Mesendoderm (in vitro differentiated cells): ENCODE measurements around the gene SYMPK. TPM values are rescaled to one million over a fixed set of nuclear protein-coding genes. Genes with fewer than 3 reads are reported as not detected.

Experiments
- DNase-seq: peaks from one replicate; pipeline ENCODE4 v3.0.0; 2013
- H2AK5ac ChIP-seq: 2 replicates; pipeline ENCODE4 v1.6.1; 2013; ENCODE audit warnings: low read length, inconsistent platforms
- H2BK120ac ChIP-seq: 2 replicates; pipeline ENCODE4 v1.6.1; 2013; ENCODE audit warnings: low read depth, mild to moderate bottlenecking, low read length, moderate library complexity, mixed read lengths
- H2BK15ac ChIP-seq: replicated peaks from 2 replicates; pipeline ENCODE4 v1.6.1; 2013; ENCODE audit warnings: low read depth, mild to moderate bottlenecking, moderate library complexity
- H2BK5ac ChIP-seq: 2 replicates; pipeline ENCODE4 v1.6.1; 2013; ENCODE audit warnings: low read length, inconsistent platforms
- H3K18ac ChIP-seq: 2 replicates; pipeline ENCODE4 v1.6.1; 2013; ENCODE audit warnings: mild to moderate bottlenecking, low read length, mixed read lengths
- H3K23ac ChIP-seq: one replicate; pipeline ENCODE4 v1.6.1; 2013; ENCODE audit warnings: low read length
- H3K27ac ChIP-seq: 2 replicates; pipeline ENCODE4 v1.5.1; 2013; ENCODE audit warnings: low read depth, mild to moderate bottlenecking, inconsistent platforms, low read length, moderate library complexity
- H3K27me3 ChIP-seq: 2 replicates; pipeline ENCODE4 v1.6.1; 2013; ENCODE audit warnings: low read length, control low read depth, mild to moderate bottlenecking, inconsistent platforms; ENCODE audit not compliant: insufficient read depth, poor library complexity
- H3K36me3 ChIP-seq: 2 replicates; pipeline ENCODE4 v1.6.1; 2013; ENCODE audit warnings: low read length, inconsistent platforms; ENCODE audit not compliant: control insufficient read depth, insufficient read depth
- H3K4ac ChIP-seq: one replicate; pipeline ENCODE4 v1.6.1; 2013; ENCODE audit warnings: low read depth, mild to moderate bottlenecking, low read length, moderate library complexity
- H3K4me1 ChIP-seq: 2 replicates; pipeline ENCODE4 v1.6.1; 2013; ENCODE audit warnings: low read depth, low read length, inconsistent platforms; ENCODE audit not compliant: control insufficient read depth
- H3K4me2 ChIP-seq: 2 replicates; pipeline ENCODE4 v1.6.1; 2013; ENCODE audit warnings: low read length
- H3K4me3 ChIP-seq: 2 replicates; pipeline ENCODE4 v1.5.1; 2013; ENCODE audit warnings: mild to moderate bottlenecking, low read length
- H3K56ac ChIP-seq: one replicate; pipeline ENCODE4 v1.6.1; 2013; ENCODE audit warnings: low read length
- H3K79me1 ChIP-seq: 2 replicates; pipeline ENCODE4 v1.6.1; 2013; ENCODE audit warnings: low read length, inconsistent platforms
- H3K79me2 ChIP-seq: 2 replicates; pipeline ENCODE4 v1.6.1; 2013; ENCODE audit warnings: mild to moderate bottlenecking, low read length; ENCODE audit not compliant: control insufficient read depth, insufficient read depth
- H3K9ac ChIP-seq: 2 replicates; pipeline ENCODE4 v1.6.1; 2013; ENCODE audit warnings: low read length, inconsistent platforms
- H4K5ac ChIP-seq: one replicate; pipeline ENCODE4 v1.6.1; 2013; ENCODE audit warnings: low read length
- H4K8ac ChIP-seq: one replicate; pipeline ENCODE4 v1.6.1; 2013; ENCODE audit warnings: low read depth, mild to moderate bottlenecking, control low read depth, low read length, moderate library complexity
- WGBS: extraction: QIAGEN DNeasy Blood & Tissue Kit; methylation state at CpG from one replicate; pipeline ENCODE4 v1.1.7; 2013; ENCODE audit warnings: low lambda C conversion rate, missing lambda C conversion rate; ENCODE audit not compliant: insufficient coverage; ENCODE audit errors: extremely low coverage; 5-methylcytosine and 5-hydroxymethylcytosine counted together
- polyA plus RNA-seq, 2 experiments: library from polyadenylated mRNA; stranded (reverse); fragments of 200-250 nt; gene quantifications; one replicate each; pipeline ENCODE4 v1.2.3, GENCODE V29; 2013

Gene SYMPK
- polyA plus RNA-seq (2013, experiment 1 of 2): 45.8 TPM
- 43.7 TPM for polyA plus RNA-seq (2013, experiment 2 of 2)

DNA sequence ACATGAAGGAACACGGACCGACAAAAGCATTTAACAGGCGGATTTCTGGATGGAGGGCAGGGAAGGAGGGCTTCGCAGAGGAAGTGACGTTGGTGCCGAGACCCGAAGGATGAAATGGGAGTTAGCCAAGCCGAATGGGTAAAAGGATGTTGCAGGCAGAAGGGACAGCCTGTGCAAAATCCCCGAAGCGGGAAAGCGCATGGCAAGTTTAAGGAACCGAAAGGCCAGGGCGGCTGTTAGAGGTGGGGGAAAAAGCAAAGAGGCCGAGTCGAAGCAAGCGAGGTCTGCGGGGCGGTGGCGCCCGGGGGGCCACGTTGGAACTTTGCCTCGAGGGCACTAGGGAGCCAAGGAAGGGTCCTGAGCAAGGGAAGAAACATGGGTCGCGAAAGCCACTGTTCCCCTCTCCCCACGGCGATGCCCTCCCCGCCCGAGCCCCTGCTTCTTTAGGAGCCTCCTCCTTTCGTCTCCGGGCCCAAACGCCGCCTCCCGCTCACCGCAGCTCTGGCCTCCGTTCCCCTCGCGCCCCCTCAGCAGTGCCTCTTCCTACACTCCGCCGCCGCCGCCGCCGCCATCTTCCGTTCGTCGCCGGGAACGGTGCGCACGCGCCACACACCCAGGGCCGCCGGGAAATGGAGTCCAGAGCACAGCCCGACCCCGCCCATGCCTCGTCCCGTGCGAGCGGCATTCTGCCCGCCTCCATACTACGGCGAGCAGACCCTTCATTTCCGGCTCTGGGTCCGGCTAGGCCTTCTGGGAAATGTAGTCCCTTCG lies at the start of gene SYMPK:
SYMPK (minus strand) TSS at position 584 of the 771 bp plus-strand sequence. CDS start 8,652 bp downstream, outside the sequence.
- H4K8ac ChIP-seq: no peak within 1 kb of the TSS
- peaks cover 9% of the 10 kb centered on the region for H3K4me1 ChIP-seq
- H3K4me2 ChIP-seq: peak within 1 kb of the TSS; percentile 93
- H2BK5ac ChIP-seq: peak within 1 kb of the TSS; percentile 85
- H3K56ac ChIP-seq: peak within 1 kb of the TSS; percentile 97
- H3K36me3 ChIP-seq: peaks cover 2% of the 10 kb centered on the region
- peak within 1 kb of the TSS; percentile 95 for H2AK5ac ChIP-seq
- H3K9ac ChIP-seq: peak within 1 kb of the TSS; percentile 86
- H3K79me1 ChIP-seq: peaks cover 16% of the 10 kb centered on the region
- H2BK120ac ChIP-seq: no peak within 1 kb of the TSS
- no peak within 1 kb of the TSS for H4K5ac ChIP-seq
- no peak within 1 kb of the TSS for H2BK15ac ChIP-seq
- H3K27me3 ChIP-seq: no peaks in the 10 kb centered on the region
- H3K18ac ChIP-seq: peak within 1 kb of the TSS; percentile 97
- H3K4me3 ChIP-seq: peak within 1 kb of the TSS; percentile 99
- H3K4ac ChIP-seq: peak within 1 kb of the TSS; percentile 83
- H3K27ac ChIP-seq: peak within 1 kb of the TSS; percentile 82
- peak within 1 kb of the TSS; percentile 91 for H3K23ac ChIP-seq
- peak; percentile 100 for DNase-seq
- WGBS: no CpG with 5 or more reads among the region's 65 CpGs
- H3K79me2 ChIP-seq: peaks cover 46% of the 10 kb centered on the region

DNA sequence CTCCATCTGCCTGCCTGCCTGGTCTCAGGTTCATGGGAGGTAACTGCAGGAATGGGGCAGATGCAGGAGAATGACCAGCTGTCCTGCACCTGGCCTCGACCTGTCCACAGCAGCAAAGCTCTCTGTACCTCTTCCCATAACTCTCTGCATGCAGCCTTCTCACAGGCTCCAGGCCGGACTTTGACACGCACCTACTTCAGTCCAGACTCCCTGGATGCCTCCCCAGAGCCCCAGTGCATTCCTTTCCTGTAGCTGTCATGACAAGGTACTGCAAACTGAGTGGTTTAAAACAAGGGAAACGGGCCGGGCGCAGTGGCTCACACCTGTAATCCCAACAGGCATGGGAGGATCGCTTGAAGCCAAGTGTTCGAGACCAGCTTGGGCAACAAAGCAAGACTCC lies 48.3 kb upstream of the SYMPK start:
- Histone ChIP-seq H3K4ac (no peak overlapping the region), H4K8ac (no peak overlapping the region), H3K56ac (no peak overlapping the region), H2BK120ac (no peak overlapping the region), H2AK5ac (no peak overlapping the region), H3K27me3 (no peaks in the 10 kb centered on the region), H3K4me3 (no peak overlapping the region), H3K79me1 (no peaks in the 10 kb centered on the region), H3K36me3 (no peaks in the 10 kb centered on the region), H3K9ac (no peak overlapping the region), H3K79me2 (no peaks in the 10 kb centered on the region), H2BK15ac (no peak overlapping the region), H3K18ac (no peak overlapping the region), H3K4me1 (no peaks in the 10 kb centered on the region), H4K5ac (no peak overlapping the region), H3K4me2 (no peak overlapping the region), H3K27ac (no peak overlapping the region), H2BK5ac (no peak overlapping the region), H3K23ac (no peak overlapping the region)
- no CpG with 5 or more reads among the region's 8 CpGs for WGBS
- no peak for DNase-seq

DNA sequence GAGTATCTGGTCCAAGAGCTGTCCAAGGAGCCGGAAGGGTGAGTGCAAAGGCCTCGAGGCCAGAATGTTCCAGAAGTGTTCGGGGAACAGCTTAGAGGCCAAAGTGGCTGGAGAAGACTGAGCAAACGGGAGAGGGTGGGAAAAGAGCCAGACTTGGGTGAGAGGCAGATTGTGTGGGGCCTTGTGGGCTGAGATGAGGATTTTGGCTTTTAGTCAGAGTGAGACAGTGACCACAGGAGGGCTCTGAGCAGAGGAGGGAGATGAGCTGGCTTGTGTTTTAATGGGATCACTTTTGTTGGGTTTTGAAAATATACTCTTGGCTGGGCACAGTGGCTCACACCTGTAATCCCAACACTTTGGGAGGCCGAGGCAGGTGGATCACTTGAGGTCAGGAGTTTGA lies 46.0 kb upstream of the SYMPK start:
- no peaks in the 10 kb centered on the region for H3K79me1 ChIP-seq
- no peak for DNase-seq
- H2BK120ac ChIP-seq: no peak overlapping the region
- no peaks in the 10 kb centered on the region for H3K27me3 ChIP-seq
- no peak overlapping the region for H3K4me3 ChIP-seq
- H3K36me3 ChIP-seq: no peaks in the 10 kb centered on the region
- H3K4ac ChIP-seq: no peak overlapping the region
- H3K9ac ChIP-seq: no peak overlapping the region
- H3K18ac ChIP-seq: no peak overlapping the region
- no peak overlapping the region for H2BK5ac ChIP-seq
- no CpG with 5 or more reads among the region's 5 CpGs for WGBS
- no peaks in the 10 kb centered on the region for H3K4me1 ChIP-seq
- no peak overlapping the region for H3K23ac ChIP-seq
- no peak overlapping the region for H2AK5ac ChIP-seq
- H3K27ac ChIP-seq: no peak overlapping the region
- no peak overlapping the region for H2BK15ac ChIP-seq
- H3K79me2 ChIP-seq: no peaks in the 10 kb centered on the region
- no peak overlapping the region for H4K5ac ChIP-seq
- H3K4me2 ChIP-seq: no peak overlapping the region
- H4K8ac ChIP-seq: no peak overlapping the region
- H3K56ac ChIP-seq: no peak overlapping the region

DNA sequence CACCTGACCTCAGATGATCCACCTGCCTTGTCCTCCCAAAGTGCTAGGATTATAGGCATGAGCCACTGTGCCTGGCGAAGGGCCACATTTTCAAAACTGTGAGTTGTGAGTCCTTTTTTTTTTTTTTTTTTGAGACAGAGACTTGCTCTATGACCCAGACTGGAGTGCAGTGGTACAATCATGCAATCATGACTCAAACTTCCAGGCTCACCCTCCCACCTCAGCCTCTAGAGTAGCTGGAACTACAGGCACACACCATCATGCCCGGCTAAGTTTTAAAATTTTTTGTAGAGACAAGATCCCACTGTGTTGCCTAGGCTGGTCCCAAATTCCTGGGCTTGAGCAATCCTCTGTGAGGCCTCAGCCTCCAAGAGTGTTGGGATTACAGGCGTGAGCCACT lies 43.3 kb upstream of the SYMPK start:
- Histone ChIP-seq H2BK5ac (no peak overlapping the region), H3K79me1 (no peaks in the 10 kb centered on the region), H3K4ac (no peak overlapping the region), H2BK15ac (no peak overlapping the region), H3K27ac (no peak overlapping the region), H3K4me2 (no peak overlapping the region), H2BK120ac (no peak overlapping the region), H3K56ac (no peak overlapping the region), H4K8ac (no peak overlapping the region), H3K4me3 (no peak overlapping the region), H3K4me1 (no peaks in the 10 kb centered on the region), H3K9ac (no peak overlapping the region), H3K79me2 (no peaks in the 10 kb centered on the region), H3K23ac (no peak overlapping the region), H3K18ac (no peak overlapping the region), H3K27me3 (no peaks in the 10 kb centered on the region), H3K36me3 (no peaks in the 10 kb centered on the region), H2AK5ac (no peak overlapping the region), H4K5ac (no peak overlapping the region)
- WGBS: no CpG with 5 or more reads among the region's 3 CpGs
- no peak for DNase-seq

DNA sequence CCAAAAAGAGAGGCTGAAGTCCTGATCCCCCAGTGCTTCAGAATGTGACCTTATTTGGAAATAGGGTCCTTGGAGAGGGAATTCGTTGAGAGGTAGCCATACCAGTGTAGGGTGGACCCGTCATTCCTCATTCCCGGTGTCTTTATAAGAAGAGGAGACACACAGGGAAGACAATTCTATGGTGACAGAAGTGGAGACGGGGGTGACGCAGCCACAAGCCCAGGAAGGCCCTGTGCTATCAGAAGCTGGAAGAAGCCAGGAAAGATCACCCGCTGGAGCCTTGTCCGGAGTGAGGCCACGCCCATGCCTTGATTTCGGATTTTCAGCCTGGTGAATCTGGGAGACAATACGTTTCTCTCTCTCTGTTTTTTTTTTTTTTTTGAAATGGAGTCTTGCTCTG lies 42.1 kb upstream of the SYMPK start:
- Histone ChIP-seq H3K79me1 (no peaks in the 10 kb centered on the region), H3K79me2 (no peaks in the 10 kb centered on the region), H3K9ac (no peak overlapping the region), H3K4me2 (no peak overlapping the region), H3K4me1 (no peaks in the 10 kb centered on the region), H2BK120ac (no peak overlapping the region), H3K27me3 (no peaks in the 10 kb centered on the region), H3K4me3 (no peak overlapping the region), H3K56ac (no peak overlapping the region), H2BK5ac (no peak overlapping the region), H3K27ac (no peak overlapping the region), H3K36me3 (no peaks in the 10 kb centered on the region), H3K23ac (no peak overlapping the region), H3K18ac (no peak overlapping the region), H2AK5ac (no peak overlapping the region), H4K8ac (no peak overlapping the region), H2BK15ac (no peak overlapping the region), H3K4ac (no peak overlapping the region), H4K5ac (no peak overlapping the region)
- no peak for DNase-seq
- WGBS: no CpG with 5 or more reads among the region's 10 CpGs
